Naive thymus-derived CD4-positive, alpha-beta T cell (primary cell): ENCODE results near the gene THOC7. TPM values are rescaled to one million over a fixed set of nuclear protein-coding genes. Genes with fewer than 3 reads are reported as not detected.

Experiments used
- ATAC-seq: fragments of 150-1000 bp; cut with Tn5 transposase; 2 replicates; pipeline ENCODE4 v1.10.0; 2021; ENCODE audit warnings: mild to moderate bottlenecking, moderate library complexity
- CTCF ChIA-PET: fragments of 350-600 bp; sonication (Branson Sonifier 250); formaldehyde crosslinking; loops from one replicate; lab custom pipeline; 2021; ENCODE audit warnings: antibody characterized with exemption; lab: Charles Lee
- POLR2A ChIA-PET: fragments of 350-600 bp; sonication (Branson Sonifier 250); formaldehyde crosslinking; loops from one replicate; lab custom pipeline; 2021; ENCODE audit warnings: antibody characterized with exemption, inconsistent platforms; lab: Charles Lee
- DNase-seq, 9 donors: peaks; one replicate each; pipeline versions ENCODE4 v3.0.0 to v3.0.0-alpha.2; 2020 to 2022; ENCODE audit warnings: mixed read lengths in 1 of 9
- H3K27ac ChIP-seq: one replicate; pipeline ENCODE4 v1.7.0; 2013; ENCODE audit warnings: mild to moderate bottlenecking, low read depth, low read length, moderate library complexity
- H3K27me3 ChIP-seq, 2 donors: one replicate each; pipeline ENCODE4 v1.7.0; 2013; ENCODE audit warnings: low read length in 2 of 2, mild to moderate bottlenecking in 2 of 2, moderate library complexity in 2 of 2; ENCODE audit not compliant: control insufficient read depth in 2 of 2, insufficient read depth in 2 of 2
- H3K36me3 ChIP-seq, 3 experiments: 1 replicate in 2 of 3; 2 replicates in 1 of 3; pipeline ENCODE4 v1.7.0; 2013; ENCODE audit warnings: low read length in 3 of 3, mild to moderate bottlenecking in 3 of 3, moderate library complexity in 1 of 3; ENCODE audit not compliant: insufficient read depth in 3 of 3, control insufficient read depth in 2 of 3
- H3K4me1 ChIP-seq, 2 donors: one replicate each; pipeline ENCODE4 v1.7.0; 2013; ENCODE audit warnings: low read length in 2 of 2, mild to moderate bottlenecking in 2 of 2, moderate library complexity in 1 of 2; ENCODE audit not compliant: control insufficient read depth in 2 of 2, insufficient read depth in 2 of 2
- H3K4me3 ChIP-seq: 2 replicates; pipeline ENCODE4 v1.7.0; 2013; ENCODE audit warnings: mild to moderate bottlenecking, low read length
- H3K9me3 ChIP-seq, 3 experiments: 1 replicate in 2 of 3; 2 replicates in 1 of 3; pipeline ENCODE4 v1.7.0; 2013; ENCODE audit warnings: low read length in 3 of 3; ENCODE audit not compliant: control insufficient read depth in 2 of 3
- H3K27ac Mint-ChIP-seq, 9 donors: one replicate each; pipeline ENCODE4 v1.8.0; 2020 to 2022; ENCODE audit warnings: mixed read lengths in 9 of 9, mild to moderate bottlenecking in 8 of 9, moderate library complexity in 5 of 9, inconsistent platforms in 2 of 9
- H3K27me3 Mint-ChIP-seq, 5 donors: one replicate each; pipeline ENCODE4 v1.8.0; 2021 to 2022; ENCODE audit warnings: mixed read lengths in 5 of 5, mild to moderate bottlenecking in 1 of 5
- H3K36me3 Mint-ChIP-seq, 5 donors: one replicate each; pipeline ENCODE4 v1.8.0; 2020 to 2022; ENCODE audit warnings: mixed read lengths in 5 of 5, mild to moderate bottlenecking in 3 of 5, inconsistent platforms in 1 of 5
- H3K4me1 Mint-ChIP-seq, 7 donors: one replicate each; pipeline ENCODE4 v1.8.0; 2020 to 2022; ENCODE audit warnings: mixed read lengths in 7 of 7, mild to moderate bottlenecking in 3 of 7, inconsistent platforms in 1 of 7
- H3K4me3 Mint-ChIP-seq, 10 donors: one replicate each; pipeline ENCODE4 v1.8.0; 2020 to 2022; ENCODE audit warnings: mild to moderate bottlenecking in 10 of 10, mixed read lengths in 10 of 10, moderate library complexity in 6 of 10, inconsistent platforms in 2 of 10
- H3K9me3 Mint-ChIP-seq, 11 donors: one replicate each; pipeline ENCODE4 v1.8.0; 2020 to 2022; ENCODE audit warnings: mixed read lengths in 11 of 11, mild to moderate bottlenecking in 4 of 11, inconsistent platforms in 1 of 11, moderate library complexity in 1 of 11
- intact Hi-C, 2 donors: fragments of 100-400 bp; cut with micrococcal nuclease; formaldehyde crosslinking; loops; one replicate each; pipeline ENCODE4 v1.15.1; 2023
- polyA plus RNA-seq, 2 donors: library from polyadenylated mRNA; unstranded; fragments of 300-500 nt; fragmentation: Illumina TruSeq; gene quantifications; one replicate each; pipeline ENCODE4 v1.2.3, GENCODE V29; 2021
- total RNA-seq, 6 experiments: library from RNA in 5 of 6; stranded (reverse) in 5 of 6; gene quantifications; 1 replicate in 5 of 6; 2 replicates in 1 of 6; pipeline ENCODE4 v1.2.3 and lab custom pipeline; 2021 to 2026

THOC7 gene
- total and polyA plus RNA-seq, 7 experiments from 2014 or later: 24.6 to 113 (median 41.6) TPM

DNA sequence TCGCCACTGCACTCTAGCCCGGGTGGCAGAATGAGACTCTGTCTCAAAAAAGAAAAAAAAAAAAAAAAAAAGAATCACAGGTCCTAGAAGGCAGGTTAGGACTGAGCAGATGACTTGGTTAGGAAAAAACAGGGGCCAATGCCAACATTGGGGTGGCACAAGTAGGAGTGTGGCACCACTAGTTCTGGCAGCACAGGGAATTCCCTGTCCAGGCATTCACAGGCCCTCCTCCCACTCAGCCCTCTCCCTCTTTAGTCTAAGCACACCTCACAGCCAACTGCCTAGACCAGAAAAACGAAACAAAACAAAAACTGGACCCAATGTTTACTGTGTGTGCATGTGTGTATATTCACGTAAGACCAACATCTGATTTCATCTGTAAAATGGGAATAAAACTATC lies 10.5 kb downstream of the THOC7 start:
- H3K27ac ChIP-seq: no peak overlapping the region
- H3K4me1 Mint-ChIP-seq: peaks cover 11 to 53% (median 18%) of the 10 kb centered on the region in 7 donors
- DNase-seq (no peak), ATAC-seq (no peak)
- no peak overlapping the region for H3K27ac Mint-ChIP-seq
- ChIA-PET CTCF (no interaction called here), POLR2A (no interaction called here)
- intact Hi-C loops: no loop called here
- no peaks in the 10 kb centered on the region for H3K36me3 ChIP-seq
- H3K4me3 ChIP-seq: no peak overlapping the region
- H3K27me3 ChIP-seq: no peaks in the 10 kb centered on the region
- H3K9me3 ChIP-seq: no peaks in the 10 kb centered on the region
- peaks cover 0 to 14% (median 6%) of the 10 kb centered on the region in 5 donors for H3K36me3 Mint-ChIP-seq
- H3K4me1 ChIP-seq: no peaks in the 10 kb centered on the region
- no peak overlapping the region for H3K4me3 Mint-ChIP-seq
- no peaks in the 10 kb centered on the region for H3K27me3 Mint-ChIP-seq
- H3K9me3 Mint-ChIP-seq: no peaks in the 10 kb centered on the region

- ChIA-PET CTCF (no interaction called here), POLR2A (interaction anchor here (0.7 kb wide), 1 partner anchor 87 kb away, joined by 3 read pairs; no protein-coding TSS in a partner anchor)
- no peaks in the 10 kb centered on the region for H3K27me3 Mint-ChIP-seq
- H3K9me3 Mint-ChIP-seq: no peaks in the 10 kb centered on the region
- H3K27ac Mint-ChIP-seq: no peak overlapping the region
- no peaks in the 10 kb centered on the region for H3K36me3 ChIP-seq
- H3K4me3 ChIP-seq: no peak overlapping the region
- no peak for ATAC-seq
- H3K4me3 Mint-ChIP-seq: no peak overlapping the region
- H3K27ac ChIP-seq: no peak overlapping the region
- intact Hi-C loops: no loop called here
- peaks cover 0 to 14% (median 6%) of the 10 kb centered on the region in 5 donors for H3K36me3 Mint-ChIP-seq
- H3K4me1 Mint-ChIP-seq: peaks cover 9 to 39% (median 17%) of the 10 kb centered on the region in 7 donors
- H3K4me1 ChIP-seq: no peaks in the 10 kb centered on the region
- no peaks in the 10 kb centered on the region for H3K27me3 ChIP-seq
- H3K9me3 ChIP-seq: no peaks in the 10 kb centered on the region
- DNase-seq: no peak
These were observed 12.3 kb downstream of the THOC7 start for GRCh38 chr3:63851287-63851686.

DNA sequence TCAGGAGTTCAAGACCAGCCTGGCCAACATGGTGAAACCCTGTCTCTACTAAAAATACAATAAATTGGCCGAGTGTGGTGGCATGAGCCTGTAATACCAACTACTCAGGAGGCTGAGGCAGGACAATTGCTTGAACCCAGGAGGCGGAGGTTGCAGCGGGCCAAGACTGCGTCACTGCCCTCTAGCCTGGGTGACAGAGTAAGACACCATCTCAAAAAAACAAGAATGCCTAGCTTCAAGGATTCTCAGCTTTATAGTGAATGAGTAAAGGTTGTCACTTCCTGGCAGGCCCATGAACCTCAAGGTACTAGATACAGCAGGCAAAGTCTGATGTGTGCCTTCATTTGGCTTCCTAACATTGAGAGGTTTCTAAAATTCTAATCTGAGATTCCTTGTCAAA lies 14.4 kb downstream of the THOC7 start:
- Histone ChIP-seq H3K9me3 (no peaks in the 10 kb centered on the region), H3K27me3 (no peaks in the 10 kb centered on the region), H3K27ac (no peak overlapping the region), H3K4me1 (no peaks in the 10 kb centered on the region), H3K36me3 (no peaks in the 10 kb centered on the region), H3K4me3 (no peak overlapping the region)
- Mint-ChIP-seq H3K27ac (no peak overlapping the region), H3K4me1 (peaks cover 5 to 31% (median 10%) of the 10 kb centered on the region in 7 donors), H3K4me3 (no peak overlapping the region), H3K9me3 (no peaks in the 10 kb centered on the region), H3K27me3 (no peaks in the 10 kb centered on the region), H3K36me3 (peaks cover 0 to 19% (median 10%) of the 10 kb centered on the region in 5 donors)
- CTCF ChIA-PET: no interaction called here
- intact Hi-C loops: no loop called here
- DNase-seq (no peak), ATAC-seq (no peak)
- POLR2A ChIA-PET: no interaction called here

DNA sequence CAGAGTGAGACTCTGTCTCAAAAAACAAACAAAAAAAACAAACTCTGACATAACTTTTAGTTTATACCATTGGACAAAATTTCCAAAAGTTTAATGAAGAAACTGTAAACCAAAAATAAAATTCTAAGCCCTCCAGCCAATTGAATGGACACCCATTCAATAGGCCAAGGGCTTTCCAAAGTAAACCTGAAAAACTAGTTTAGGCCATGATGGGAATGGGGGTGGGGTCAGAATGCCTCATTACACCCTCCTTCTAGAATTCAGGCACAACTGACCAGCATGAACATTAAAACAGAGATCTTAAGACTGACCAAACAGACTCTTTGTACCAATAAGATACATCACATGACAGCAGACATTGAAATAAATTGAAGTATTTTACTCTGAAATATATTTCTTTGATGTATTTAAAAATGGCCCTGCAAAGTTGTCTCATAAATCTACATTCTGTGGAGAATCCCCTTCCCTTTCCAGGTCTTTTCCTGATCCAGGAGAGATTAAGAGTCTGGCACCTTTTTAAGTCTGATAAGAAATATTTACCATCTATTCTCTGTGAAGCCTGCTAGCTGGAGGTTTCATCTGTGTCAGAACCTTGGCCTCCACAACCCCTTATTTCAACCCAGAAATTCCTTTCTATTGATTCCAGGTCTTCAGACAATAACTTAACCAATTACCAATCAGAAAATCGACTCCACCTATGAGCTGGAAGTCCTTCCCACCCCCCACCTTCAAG lies 15.7 kb downstream of the THOC7 start:
- ChIA-PET POLR2A (no interaction called here), CTCF (no interaction called here)
- Histone ChIP-seq H3K9me3 (no peaks in the 10 kb centered on the region), H3K27me3 (no peaks in the 10 kb centered on the region), H3K27ac (no peak overlapping the region), H3K36me3 (no peaks in the 10 kb centered on the region), H3K4me3 (no peak overlapping the region), H3K4me1 (no peaks in the 10 kb centered on the region)
- intact Hi-C loops: no loop called here
- Mint-ChIP-seq H3K27ac (no peak overlapping the region), H3K4me1 (peaks cover 5 to 31% (median 14%) of the 10 kb centered on the region in 7 donors), H3K27me3 (no peaks in the 10 kb centered on the region), H3K9me3 (no peaks in the 10 kb centered on the region), H3K36me3 (peaks cover 0 to 29% (median 14%) of the 10 kb centered on the region in 5 donors), H3K4me3 (no peak overlapping the region)
- DNase-seq: no peak
- ATAC-seq: no peak

DNA sequence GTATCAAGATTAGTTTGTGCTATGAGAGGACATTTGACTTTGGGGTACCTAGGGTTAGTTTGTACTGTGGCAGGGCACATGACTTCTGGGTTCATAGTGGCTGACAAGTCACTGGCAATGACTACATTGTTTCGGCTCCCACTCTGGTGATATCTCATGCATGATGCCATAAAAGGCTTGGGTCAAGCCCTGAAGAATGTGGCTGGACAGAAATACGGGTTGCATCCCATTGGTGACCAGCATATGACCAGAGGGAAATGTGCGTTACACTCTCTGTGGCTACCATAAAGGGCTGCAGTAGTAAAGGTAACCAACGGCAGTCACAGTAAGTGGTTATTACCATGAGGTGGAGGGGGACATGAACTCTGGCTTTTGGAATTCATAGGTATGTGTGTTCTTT lies 18.4 kb downstream of the THOC7 start:
- Mint-ChIP-seq H3K27me3 (no peaks in the 10 kb centered on the region), H3K36me3 (peaks cover 0 to 23% (median 18%) of the 10 kb centered on the region in 5 donors), H3K9me3 (peaks cover 0 to 5% (median 0%) of the 10 kb centered on the region in 11 donors), H3K27ac (no peak overlapping the region), H3K4me3 (no peak overlapping the region), H3K4me1 (peaks cover 5 to 21% (median 14%) of the 10 kb centered on the region in 7 donors)
- ATAC-seq (no peak), DNase-seq (no peak)
- CTCF ChIA-PET: no interaction called here
- Histone ChIP-seq H3K27ac (no peak overlapping the region), H3K36me3 (no peaks in the 10 kb centered on the region), H3K4me3 (no peak overlapping the region), H3K4me1 (no peaks in the 10 kb centered on the region), H3K27me3 (no peaks in the 10 kb centered on the region), H3K9me3 (no peaks in the 10 kb centered on the region)
- intact Hi-C loops: no loop called here
- POLR2A ChIA-PET: no interaction called here

DNA sequence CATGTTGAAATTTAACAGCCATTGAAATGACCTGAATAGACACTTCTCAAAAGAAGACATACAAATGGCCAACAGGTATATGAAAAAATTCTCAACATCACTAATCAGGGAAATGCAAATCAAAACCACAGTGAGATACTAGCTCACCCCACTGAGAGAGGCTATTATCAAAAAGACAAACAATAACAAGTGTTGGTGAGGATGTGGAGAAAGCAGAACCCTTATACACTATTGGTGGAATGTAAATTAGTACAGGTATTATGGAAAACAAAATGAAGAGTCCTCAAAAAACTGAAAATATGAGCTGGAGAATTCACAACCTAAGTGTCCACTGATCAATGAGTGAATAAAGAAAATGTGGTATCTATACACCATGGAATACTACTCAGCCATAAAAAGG lies 21.5 kb downstream of the THOC7 start:
- peaks cover 0 to 5% (median 0%) of the 10 kb centered on the region in 11 donors for H3K9me3 Mint-ChIP-seq
- no peak for ATAC-seq

GRCh38 chr3:63841704-63842103 lies 21.9 kb downstream of the THOC7 start:
- Histone ChIP-seq H3K4me1 (no peaks in the 10 kb centered on the region), H3K27ac (no peak overlapping the region), H3K9me3 (no peaks in the 10 kb centered on the region), H3K4me3 (no peak overlapping the region), H3K36me3 (no peaks in the 10 kb centered on the region), H3K27me3 (no peaks in the 10 kb centered on the region)
- intact Hi-C loops: no loop called here
- no peaks in the 10 kb centered on the region for H3K27me3 Mint-ChIP-seq
- ATAC-seq (no peak), DNase-seq (no peak)
- H3K4me3 Mint-ChIP-seq: no peak overlapping the region
- ChIA-PET CTCF (no interaction called here), POLR2A (no interaction called here)
- H3K36me3 Mint-ChIP-seq: peaks cover 0 to 25% (median 18%) of the 10 kb centered on the region in 5 donors
- peak overlapping the region in 1 of 9 donors; percentile 32 for H3K27ac Mint-ChIP-seq
- peaks cover 0 to 5% (median 0%) of the 10 kb centered on the region in 11 donors for H3K9me3 Mint-ChIP-seq
- H3K4me1 Mint-ChIP-seq: peaks cover 4 to 19% (median 9%) of the 10 kb centered on the region in 7 donors

More for the DNA sequence above, 21.5 kb downstream of the THOC7 start:
- H3K36me3 ChIP-seq: no peaks in the 10 kb centered on the region
- no peaks in the 10 kb centered on the region for H3K27me3 ChIP-seq
- H3K4me3 ChIP-seq: no peak overlapping the region
- CTCF ChIA-PET: no interaction called here
- H3K27me3 Mint-ChIP-seq: no peaks in the 10 kb centered on the region
- POLR2A ChIA-PET: no interaction called here
- peaks cover 0 to 23% (median 18%) of the 10 kb centered on the region in 5 donors for H3K36me3 Mint-ChIP-seq
- no peaks in the 10 kb centered on the region for H3K4me1 ChIP-seq
- intact Hi-C loops: no loop called here
- no peaks in the 10 kb centered on the region for H3K9me3 ChIP-seq
- DNase-seq: no peak
- peaks cover 4 to 19% (median 9%) of the 10 kb centered on the region in 7 donors for H3K4me1 Mint-ChIP-seq
- no peak overlapping the region for H3K27ac ChIP-seq
- H3K4me3 Mint-ChIP-seq: no peak overlapping the region
- H3K27ac Mint-ChIP-seq: peak overlapping the region in 1 of 9 donors; percentile 32
